ENCODE data around the gene LTBP4.

The LTBP4 gene

DNA sequence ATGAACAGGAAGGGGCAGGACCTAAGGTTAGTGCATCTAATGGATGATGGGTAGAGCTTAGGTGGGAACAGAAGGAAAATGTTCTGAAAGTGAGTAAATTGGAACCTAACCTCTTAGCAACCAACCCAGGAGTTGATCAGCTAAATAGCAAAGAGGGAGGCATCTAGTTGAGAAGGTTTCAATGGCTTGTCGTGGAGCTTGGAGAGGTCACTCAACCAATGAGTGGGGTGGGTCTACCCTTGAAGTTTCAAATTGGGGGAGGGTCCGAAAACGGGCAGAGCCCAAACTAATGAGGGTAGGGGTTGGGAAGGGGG lies 30.2 kb upstream of the LTBP4 start:
- H3K4me3 ChIP-seq (ENCODE audit: low read length), result peak overlapping the region; percentile 24; the same call in 1 of the 2 replicates
- no peak for DNase-seq (ENCODE audit: low read depth, low spot score)

DNA sequence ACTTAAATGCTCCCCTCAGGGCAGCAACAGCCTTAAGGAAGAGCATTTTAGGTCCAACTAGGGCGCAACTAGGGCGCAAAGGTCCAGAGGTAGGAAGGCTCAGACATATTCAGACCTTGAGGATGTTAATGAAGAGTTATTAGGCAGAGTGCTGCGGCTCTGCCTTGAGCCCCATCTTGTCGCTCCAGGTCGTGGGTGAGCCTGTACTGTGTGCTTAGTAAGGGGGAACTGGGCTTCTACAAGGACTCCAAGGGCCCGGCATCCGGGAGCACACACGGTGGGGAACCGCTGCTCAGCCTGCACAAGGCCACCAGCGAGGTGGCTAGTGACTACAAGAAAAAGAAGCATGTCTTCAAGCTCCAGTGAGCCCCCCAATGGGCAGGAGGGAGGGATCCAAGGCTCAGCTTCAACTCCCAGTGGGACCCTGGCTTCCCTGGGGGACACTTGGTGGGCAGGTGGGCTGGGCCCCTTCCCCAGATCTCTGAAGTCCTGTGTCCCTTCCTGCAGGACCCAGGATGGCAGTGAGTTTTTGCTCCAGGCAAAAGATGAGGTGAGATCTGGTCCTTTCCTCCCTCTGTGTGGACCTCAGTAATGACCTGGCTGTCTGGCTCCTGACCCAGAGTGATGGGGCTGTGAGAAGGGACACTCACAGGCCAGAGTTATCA lies 29.2 kb upstream of the LTBP4 start:
- no peak for DNase-seq (ENCODE audit: low read depth, low spot score)
- H3K4me3 ChIP-seq (ENCODE audit: low read length), result no peak overlapping the region

DNA sequence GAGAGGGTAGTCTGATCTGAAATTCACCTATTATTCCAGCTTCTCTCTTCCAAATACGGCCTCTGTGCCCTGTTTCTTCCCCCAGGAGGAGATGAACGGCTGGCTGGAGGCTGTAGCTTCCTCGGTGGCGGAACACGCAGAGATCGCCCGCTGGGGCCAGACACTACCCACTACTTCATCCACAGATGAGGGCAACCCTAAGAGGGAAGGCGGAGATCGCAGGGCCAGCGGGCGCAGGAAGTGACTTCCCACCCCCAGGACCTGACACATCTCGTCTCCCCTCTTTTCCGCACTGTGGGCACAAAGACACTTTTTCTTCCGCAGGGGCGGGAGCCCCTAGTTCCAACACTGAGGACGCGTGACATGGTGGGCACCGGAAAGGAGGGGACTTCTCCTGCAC lies 25.8 kb upstream of the LTBP4 start:
- DNase-seq (ENCODE audit: low read depth, low spot score), result no peak
- H3K4me3 ChIP-seq (ENCODE audit: low read length), result no peak overlapping the region

DNA sequence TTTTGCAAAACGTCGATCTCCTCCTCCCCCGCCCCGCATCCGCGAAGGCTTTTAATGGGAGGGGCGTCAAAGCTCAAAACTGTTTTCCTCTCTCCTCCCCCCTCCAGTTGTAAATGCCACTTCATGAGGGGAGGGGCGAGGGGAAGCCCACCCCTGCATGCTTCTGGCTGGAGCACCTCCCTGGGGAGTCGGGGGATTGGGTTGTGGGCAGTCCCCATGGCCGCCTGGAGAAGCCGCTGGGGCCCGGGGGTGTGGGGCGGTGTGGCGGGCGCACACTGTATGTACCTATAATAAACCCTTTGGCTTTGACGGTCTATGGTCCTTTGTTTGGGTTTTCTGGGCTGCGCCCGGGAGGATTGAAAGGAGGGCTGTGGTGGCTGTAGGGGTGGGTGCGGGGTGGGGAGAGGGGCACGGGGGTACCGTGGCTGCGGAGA lies 25.0 kb upstream of the LTBP4 start:
- peak overlapping the region; percentile 85 for H3K4me3 ChIP-seq (ENCODE audit: low read length)
- DNase-seq (ENCODE audit: low read depth, low spot score), result no peak

DNA sequence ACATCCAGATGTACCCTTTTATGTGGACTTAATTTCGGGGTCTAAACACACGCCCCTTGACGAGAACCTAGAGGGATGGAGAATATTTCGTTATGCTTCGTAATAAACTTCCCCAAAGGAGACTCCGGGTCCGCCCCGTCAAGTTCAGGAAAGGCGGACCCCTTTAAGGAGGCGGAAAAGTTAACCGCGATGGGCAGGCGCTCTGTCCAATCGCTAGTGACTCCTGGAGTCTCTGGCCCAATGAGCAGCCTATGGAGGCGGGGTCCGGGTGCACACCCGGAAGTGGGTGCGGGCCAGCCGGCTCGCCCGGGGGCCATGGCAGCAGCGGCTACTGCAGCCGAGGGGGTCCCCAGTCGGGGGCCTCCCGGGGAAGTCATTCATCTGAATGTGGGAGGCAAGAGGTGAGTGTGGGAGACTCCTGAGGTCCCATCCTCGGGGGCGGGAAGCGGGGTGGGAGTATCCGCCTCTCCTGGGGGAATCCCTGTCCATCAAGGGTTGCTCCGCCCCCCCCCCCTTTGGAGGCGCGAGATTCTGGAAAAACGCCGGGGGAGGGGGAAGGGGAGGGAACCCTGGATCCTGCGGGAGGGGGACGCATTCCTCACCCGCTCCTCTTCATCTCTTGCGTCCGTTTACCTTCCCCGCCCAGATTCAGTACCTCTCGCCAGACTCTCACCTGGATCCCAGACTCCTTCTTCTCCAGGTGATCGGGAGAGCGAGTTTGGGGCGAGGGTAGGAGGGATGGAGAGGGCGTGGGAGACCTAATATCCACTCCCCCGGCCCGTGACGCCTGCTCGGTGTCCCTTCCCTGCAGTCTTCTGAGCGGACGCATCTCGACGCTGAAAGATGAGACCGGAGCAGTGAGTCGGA lies 24.4 kb upstream of the LTBP4 start, which contains the start of gene SHKBP1:
TSS of gene SHKBP1 (plus strand) at position 289 of the 867 bp plus-strand sequence. CDS start at position 316, 27 bp downstream.
- H3K4me3 ChIP-seq (ENCODE audit: low read length), result peak within 1 kb of the TSS; percentile 85
- DNase-seq (ENCODE audit: low read depth, low spot score), result peak; percentile 94

DNA sequence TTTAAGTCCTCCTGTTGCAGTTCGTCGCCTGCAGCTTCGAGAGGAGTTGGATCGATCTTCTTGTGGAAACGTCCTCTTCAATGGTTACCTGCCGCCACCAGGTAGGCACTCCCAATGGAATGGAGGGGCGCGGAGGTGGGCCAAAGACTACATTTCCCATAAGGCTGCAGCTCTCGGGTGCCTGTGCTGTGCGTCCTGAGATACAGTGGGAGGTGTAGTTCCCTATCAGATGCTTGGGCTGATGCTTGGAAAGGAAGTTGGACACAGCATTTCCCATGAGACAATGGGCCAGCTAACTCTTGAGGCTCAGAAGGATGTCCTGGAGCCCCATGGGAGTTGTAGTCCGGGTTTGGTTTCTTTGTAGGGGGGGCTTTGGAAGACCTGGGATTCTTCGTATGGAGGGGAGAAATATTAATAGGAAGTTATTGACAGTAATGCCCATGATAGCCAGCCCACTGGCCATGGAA lies 22.7 kb upstream of the LTBP4 start:
- DNase-seq (ENCODE audit: low read depth, low spot score), result no peak
- no peak overlapping the region for H3K4me3 ChIP-seq (ENCODE audit: low read length)

DNA sequence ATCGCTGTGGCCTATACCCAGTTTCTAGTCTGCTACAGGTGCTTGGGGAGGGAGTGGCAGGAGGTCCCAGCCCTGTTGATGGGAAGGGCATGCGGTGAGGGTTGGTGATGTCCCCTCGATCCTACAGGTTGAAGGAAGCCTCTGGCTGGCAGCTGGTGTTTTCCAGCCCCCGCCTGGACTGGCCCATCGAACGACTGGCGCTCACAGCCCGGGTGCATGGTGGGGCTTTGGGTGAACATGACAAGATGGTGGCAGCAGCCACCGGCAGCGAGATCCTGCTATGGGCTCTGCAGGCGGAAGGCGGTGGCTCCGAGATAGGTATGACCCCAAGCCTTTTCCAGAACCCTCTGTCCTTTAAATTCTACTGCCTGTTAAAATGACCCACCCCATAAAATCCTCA lies 20.6 kb upstream of the LTBP4 start:
- no peak for DNase-seq (ENCODE audit: low read depth, low spot score)
- H3K4me3 ChIP-seq (ENCODE audit: low read length), result no peak overlapping the region

DNA sequence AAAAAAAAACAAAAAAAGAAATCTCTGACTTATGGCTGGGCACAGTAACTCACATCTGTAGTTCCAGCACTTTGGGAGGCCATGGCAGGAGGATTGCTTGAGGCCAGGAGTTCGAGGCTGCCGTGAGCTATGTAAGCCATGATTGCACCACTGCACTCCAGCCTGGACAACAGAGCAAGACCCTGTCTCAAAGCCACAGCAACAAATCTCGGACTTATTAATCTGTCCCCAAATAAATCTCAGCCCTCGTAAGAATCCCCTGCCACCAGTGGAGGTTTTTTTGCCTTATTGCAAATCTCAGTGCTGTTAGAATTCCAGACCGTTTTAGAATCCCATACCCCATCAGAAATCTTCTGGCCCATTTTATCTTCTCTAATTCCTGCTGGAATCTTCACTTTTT lies 19.6 kb upstream of the LTBP4 start:
- DNase-seq (ENCODE audit: low read depth, low spot score), result no peak
- no peak overlapping the region for H3K4me3 ChIP-seq (ENCODE audit: low read length)

DNA sequence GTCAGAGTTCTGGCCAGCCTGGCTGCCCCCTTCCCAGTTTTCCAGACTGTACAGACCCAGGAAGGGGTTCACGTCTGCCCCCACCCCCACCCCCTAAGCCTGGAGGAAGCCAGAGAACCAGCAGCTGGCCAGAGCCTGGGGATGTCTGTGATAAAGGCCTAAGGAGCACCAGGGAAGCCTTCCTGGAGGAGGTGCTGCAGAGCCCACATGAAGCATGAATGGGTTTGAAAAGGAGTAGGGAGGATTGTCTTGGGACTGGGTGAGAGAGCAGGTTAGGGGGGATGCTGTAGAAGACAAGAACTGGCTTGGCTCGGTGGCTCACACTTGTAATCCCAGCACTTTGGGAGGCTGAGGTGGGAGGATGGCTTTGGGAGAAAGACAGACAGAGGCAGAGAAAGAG lies 18.7 kb upstream of the LTBP4 start:
- no peak for DNase-seq (ENCODE audit: low read depth, low spot score)
- no peak overlapping the region for H3K4me3 ChIP-seq (ENCODE audit: low read length)

DNA sequence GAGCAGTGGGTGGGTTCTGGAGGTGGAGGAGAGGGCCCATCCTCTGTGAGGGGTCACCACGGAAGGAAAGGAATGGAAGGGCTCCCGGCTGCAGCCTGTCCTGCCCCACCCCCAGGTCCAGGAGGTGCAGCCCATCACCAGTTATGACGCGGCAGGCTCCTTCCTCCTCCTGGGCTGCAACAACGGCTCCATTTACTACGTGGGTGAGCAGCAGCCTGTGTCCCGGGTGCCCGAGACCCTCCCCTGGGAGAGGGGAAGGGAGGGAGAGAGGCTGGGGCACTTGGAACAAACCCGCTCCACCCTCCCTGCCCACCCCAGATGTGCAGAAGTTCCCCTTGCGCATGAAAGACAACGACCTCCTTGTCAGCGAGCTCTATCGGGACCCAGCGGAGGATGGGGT lies 17.9 kb upstream of the LTBP4 start:
- no peak overlapping the region for H3K4me3 ChIP-seq (ENCODE audit: low read length)
- no peak for DNase-seq (ENCODE audit: low read depth, low spot score)

DNA sequence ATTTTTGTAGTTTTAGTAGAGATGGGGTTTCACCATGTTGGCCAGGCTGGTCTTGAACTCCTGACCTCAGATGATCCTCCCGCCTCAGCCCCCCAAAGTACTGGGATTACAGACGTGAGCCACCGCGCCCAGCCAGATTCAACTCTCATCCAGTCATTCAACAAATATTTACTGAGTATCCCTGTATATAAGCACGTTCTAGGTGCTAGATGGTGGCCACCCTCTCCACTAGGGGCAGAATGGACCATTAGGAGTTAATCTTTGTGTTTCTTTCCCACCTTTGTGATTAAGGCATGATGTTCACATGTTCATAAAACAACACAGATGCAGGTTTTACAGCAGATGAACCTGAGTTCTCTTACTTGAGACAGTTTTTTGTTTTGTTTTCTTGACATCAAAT lies 17.2 kb upstream of the LTBP4 start:
- no peak overlapping the region for H3K4me3 ChIP-seq (ENCODE audit: low read length)
- no peak for DNase-seq (ENCODE audit: low read depth, low spot score)

DNA sequence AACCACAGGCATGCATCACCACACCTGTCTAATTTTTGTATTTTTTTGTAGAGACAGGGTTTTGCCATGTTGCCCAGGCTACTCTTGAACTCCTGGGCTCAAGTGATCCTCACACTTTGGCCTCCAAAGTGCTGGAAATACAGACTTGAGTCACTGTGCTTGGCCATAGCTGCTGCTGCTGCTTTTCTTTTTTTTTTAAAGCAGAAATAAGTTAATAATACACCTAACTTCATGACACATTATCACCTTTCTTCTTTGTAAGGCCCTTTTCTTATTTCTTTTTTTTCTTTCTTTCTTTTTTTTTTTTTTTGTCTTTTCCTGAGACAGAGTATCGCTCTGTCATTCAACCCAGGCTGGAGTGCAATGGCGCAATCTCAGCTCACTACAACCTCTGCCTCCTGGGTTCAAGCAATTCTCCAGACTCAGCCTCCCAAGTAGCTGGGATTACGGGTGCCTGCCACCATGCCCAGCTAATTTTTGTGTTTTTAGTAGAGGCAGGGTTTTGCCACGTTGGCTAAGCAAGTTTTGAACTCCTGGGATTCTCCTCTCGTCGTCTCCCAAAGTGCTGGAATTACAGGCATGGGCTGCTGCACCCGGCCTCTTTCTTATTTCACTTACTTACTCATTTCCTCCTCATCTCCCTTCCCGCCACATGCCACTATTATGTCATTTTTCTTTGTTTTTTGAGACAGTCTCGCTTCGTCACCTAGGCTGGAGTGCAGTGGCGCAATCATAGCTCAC lies 15.8 kb upstream of the LTBP4 start:
- no peak for DNase-seq (ENCODE audit: low read depth, low spot score)
- H3K4me3 ChIP-seq (ENCODE audit: low read length), result no peak overlapping the region

DNA sequence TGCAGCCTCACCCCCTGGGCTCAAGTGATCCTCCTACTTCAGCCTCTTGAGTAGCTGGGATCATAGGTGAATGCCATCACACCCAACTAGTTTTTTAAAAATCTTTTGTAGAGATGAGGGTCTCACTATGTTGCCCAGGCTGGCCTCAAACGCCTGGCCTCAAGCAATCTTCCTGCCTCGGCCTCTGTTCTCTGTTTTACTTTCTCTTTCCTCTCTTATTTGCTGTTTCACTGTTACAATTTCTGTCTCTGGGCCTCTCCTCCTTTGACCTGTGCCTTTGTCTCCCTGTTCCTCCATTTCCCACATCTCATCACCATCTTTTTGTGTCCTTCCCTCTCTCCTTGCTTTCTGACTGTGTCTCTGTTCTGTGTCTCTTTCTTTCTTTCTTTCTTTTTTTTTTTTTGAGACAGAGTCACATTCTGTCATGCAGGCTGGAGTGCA lies 15.2 kb upstream of the LTBP4 start:
- no peak for DNase-seq (ENCODE audit: low read depth, low spot score)

DNA sequence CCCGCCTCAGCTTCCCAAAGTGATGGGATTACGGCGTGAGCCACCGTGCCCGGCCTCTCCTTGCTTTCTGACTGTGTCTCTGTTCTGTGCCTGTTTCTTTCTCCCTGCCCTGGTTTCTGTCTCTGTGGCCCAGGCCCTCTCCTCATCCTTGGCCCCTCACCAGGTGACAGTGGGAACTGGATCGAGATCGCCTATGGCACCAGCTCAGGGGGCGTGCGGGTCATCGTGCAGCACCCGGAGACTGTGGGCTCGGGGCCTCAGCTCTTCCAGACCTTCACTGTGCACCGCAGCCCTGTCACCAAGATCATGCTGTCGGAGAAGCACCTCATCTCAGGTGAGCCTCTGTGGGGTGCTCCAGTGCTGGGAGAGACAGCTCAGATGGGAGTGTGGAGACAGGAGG lies 14.6 kb upstream of the LTBP4 start:
- no peak overlapping the region for H3K4me3 ChIP-seq (ENCODE audit: low read length)
- no peak for DNase-seq (ENCODE audit: low read depth, low spot score)

More for the DNA sequence above, 15.2 kb upstream of the LTBP4 start:
- H3K4me3 ChIP-seq (ENCODE audit: low read length), result no peak overlapping the region

DNA sequence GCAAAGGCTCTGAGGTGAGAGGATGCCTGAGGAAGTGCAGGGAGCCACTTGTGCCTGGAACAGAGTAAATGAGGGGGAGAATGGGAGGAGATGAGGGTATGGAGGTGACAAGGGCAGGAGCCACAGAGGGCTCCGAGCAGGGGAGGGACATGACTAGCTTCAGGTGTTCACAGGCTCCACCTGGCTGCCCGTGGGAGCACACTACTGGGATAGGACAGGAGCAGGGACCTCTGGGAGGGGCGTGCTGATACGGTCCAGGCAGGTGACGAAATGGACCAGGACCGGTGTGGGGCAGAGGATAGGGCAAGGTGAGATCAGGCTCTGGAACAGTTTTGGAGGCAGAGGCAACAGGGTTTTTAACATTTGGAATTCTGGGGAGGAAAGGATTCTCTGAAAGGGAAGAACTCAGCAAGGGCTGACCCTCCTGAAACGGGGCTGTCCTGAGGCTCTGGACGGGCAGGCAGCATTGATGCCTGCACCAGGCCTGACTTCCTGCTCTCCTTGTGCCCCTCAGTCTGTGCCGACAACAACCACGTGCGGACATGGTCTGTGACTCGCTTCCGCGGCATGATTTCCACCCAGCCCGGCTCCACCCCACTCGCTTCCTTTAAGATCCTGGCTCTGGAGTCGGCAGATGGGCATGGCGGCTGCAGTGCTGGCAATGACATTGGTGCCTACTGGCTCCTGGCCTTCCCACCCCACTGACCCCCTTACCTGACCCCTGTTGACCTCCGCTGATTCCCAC lies 12.9 kb upstream of the LTBP4 start:
- DNase-seq (ENCODE audit: low read depth, low spot score), result no peak
- no peak overlapping the region for H3K4me3 ChIP-seq (ENCODE audit: low read length)

DNA sequence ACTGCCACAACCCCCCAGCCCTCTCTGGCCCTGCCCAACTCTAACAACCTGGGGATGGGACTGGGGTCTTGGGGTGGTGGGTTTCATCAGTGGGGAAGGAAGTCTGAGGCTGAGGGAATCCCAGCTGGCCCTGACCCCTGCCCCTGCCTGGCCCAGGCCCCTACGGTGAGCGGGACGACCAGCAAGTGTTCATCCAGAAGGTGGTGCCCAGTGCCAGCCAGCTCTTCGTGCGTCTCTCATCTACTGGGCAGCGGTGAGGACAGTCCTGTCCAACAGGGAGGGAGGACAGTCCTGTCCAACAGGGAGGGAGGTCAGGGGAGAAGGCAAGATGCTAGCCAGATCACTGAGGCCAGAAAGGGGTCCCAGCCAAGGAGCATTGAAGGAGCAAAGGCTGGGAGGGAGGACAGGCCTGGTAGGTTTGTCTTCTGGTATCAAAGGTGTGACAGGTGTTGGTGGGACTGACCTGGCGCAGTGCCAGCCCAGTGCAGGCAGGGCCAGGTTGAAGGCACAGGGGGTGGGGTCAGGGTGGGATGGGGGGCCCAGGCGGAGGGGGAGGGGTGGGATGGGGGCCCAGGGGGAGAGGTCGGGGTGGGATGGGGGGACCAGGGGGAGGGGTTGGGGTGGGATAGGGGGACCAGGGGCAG lies 12.1 kb upstream of the LTBP4 start:
- no peak for DNase-seq (ENCODE audit: low read depth, low spot score)

DNA sequence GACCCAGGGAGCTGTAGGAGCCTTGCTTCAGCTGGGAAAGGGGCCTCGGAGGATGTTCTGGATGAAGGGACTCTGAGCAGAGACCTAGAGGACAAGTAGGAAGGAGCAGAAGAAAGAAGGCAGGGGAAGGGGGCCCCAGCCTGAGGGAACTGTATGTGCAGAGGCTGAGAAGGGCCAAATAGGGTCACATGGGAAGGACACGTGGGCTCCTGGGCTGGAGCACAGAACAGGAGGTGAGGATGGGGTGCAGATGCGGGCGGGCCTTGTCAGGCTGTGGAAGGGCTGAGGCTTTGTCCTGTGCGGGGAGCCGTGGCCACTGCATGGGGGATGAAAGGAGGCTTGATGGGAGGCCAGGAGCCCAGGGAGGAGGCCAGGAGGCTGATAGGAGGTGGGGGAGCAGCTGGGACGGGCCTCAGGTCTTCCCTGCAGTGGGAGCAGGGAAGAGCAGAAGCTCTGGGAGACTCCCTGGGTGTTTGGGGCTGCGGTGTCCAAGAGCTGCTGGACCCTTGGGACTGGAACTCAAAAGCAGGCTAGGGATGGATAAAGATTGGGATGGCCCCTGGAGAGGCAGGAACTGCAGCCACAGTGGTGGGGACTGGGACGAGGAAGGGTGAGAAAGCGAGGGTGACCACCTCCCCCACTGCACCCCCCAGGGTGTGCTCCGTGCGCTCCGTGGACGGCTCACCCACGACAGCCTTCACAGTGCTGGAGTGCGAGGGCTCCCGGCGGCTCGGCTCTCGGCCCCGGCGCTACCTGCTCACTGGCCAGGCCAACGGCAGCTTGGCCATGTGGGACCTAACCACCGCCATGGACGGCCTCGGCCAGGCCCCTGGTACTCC lies 11.4 kb upstream of the LTBP4 start:
- no peak for DNase-seq (ENCODE audit: low read depth, low spot score)
- no peak overlapping the region for H3K4me3 ChIP-seq (ENCODE audit: low read length)

More for the DNA sequence above, 12.1 kb upstream of the LTBP4 start:
- H3K4me3 ChIP-seq (ENCODE audit: low read length), result no peak overlapping the region

Data from Jurkat, Clone E6-1 (cell line).